Naive thymus-derived CD4-positive, alpha-beta T cell (primary cell): ENCODE measurements around the gene XXYLT1. TPM values are rescaled to one million over a fixed set of nuclear protein-coding genes. Genes with fewer than 3 reads are reported as not detected.
A peak's percentile ranks its signal among the peaks of the same experiment; 100 is the strongest.
"Not testable (repeated sequence)": the region's sequence is repeated elsewhere in the genome, so short reads cannot be mapped to it uniquely, and the experiment has no call there.

Experiments
- ATAC-seq: fragments of 150-1000 bp; cut with Tn5 transposase; 2 replicates; pipeline ENCODE4 v1.10.0; 2021; ENCODE audit warnings: mild to moderate bottlenecking, moderate library complexity
- CTCF ChIA-PET: fragments of 350-600 bp; sonication (Branson Sonifier 250); formaldehyde crosslinking; loops from one replicate; lab custom pipeline; 2021; ENCODE audit warnings: antibody characterized with exemption; lab: Charles Lee
- POLR2A ChIA-PET: fragments of 350-600 bp; sonication (Branson Sonifier 250); formaldehyde crosslinking; loops from one replicate; lab custom pipeline; 2021; ENCODE audit warnings: antibody characterized with exemption, inconsistent platforms; lab: Charles Lee
- DNase-seq, 9 donors: peaks; one replicate each; pipeline versions ENCODE4 v3.0.0 to v3.0.0-alpha.2; 2020 to 2022; ENCODE audit warnings: mixed read lengths in 1 of 9
- H3K27ac ChIP-seq: one replicate; pipeline ENCODE4 v1.7.0; 2013; ENCODE audit warnings: mild to moderate bottlenecking, low read depth, low read length, moderate library complexity
- H3K27me3 ChIP-seq, 2 donors: one replicate each; pipeline ENCODE4 v1.7.0; 2013; ENCODE audit warnings: low read length in 2 of 2, mild to moderate bottlenecking in 2 of 2, moderate library complexity in 2 of 2; ENCODE audit not compliant: control insufficient read depth in 2 of 2, insufficient read depth in 2 of 2
- H3K36me3 ChIP-seq, 3 experiments: 1 replicate in 2 of 3; 2 replicates in 1 of 3; pipeline ENCODE4 v1.7.0; 2013; ENCODE audit warnings: low read length in 3 of 3, mild to moderate bottlenecking in 3 of 3, moderate library complexity in 1 of 3; ENCODE audit not compliant: insufficient read depth in 3 of 3, control insufficient read depth in 2 of 3
- H3K4me1 ChIP-seq, 2 donors: one replicate each; pipeline ENCODE4 v1.7.0; 2013; ENCODE audit warnings: low read length in 2 of 2, mild to moderate bottlenecking in 2 of 2, moderate library complexity in 1 of 2; ENCODE audit not compliant: control insufficient read depth in 2 of 2, insufficient read depth in 2 of 2
- H3K4me3 ChIP-seq: 2 replicates; pipeline ENCODE4 v1.7.0; 2013; ENCODE audit warnings: mild to moderate bottlenecking, low read length
- H3K9me3 ChIP-seq, 3 experiments: 1 replicate in 2 of 3; 2 replicates in 1 of 3; pipeline ENCODE4 v1.7.0; 2013; ENCODE audit warnings: low read length in 3 of 3; ENCODE audit not compliant: control insufficient read depth in 2 of 3
- H3K27ac Mint-ChIP-seq, 9 donors: one replicate each; pipeline ENCODE4 v1.8.0; 2020 to 2022; ENCODE audit warnings: mixed read lengths in 9 of 9, mild to moderate bottlenecking in 8 of 9, moderate library complexity in 5 of 9, inconsistent platforms in 2 of 9
- H3K27me3 Mint-ChIP-seq, 5 donors: one replicate each; pipeline ENCODE4 v1.8.0; 2021 to 2022; ENCODE audit warnings: mixed read lengths in 5 of 5, mild to moderate bottlenecking in 1 of 5
- H3K36me3 Mint-ChIP-seq, 5 donors: one replicate each; pipeline ENCODE4 v1.8.0; 2020 to 2022; ENCODE audit warnings: mixed read lengths in 5 of 5, mild to moderate bottlenecking in 3 of 5, inconsistent platforms in 1 of 5
- H3K4me1 Mint-ChIP-seq, 7 donors: one replicate each; pipeline ENCODE4 v1.8.0; 2020 to 2022; ENCODE audit warnings: mixed read lengths in 7 of 7, mild to moderate bottlenecking in 3 of 7, inconsistent platforms in 1 of 7
- H3K4me3 Mint-ChIP-seq, 10 donors: one replicate each; pipeline ENCODE4 v1.8.0; 2020 to 2022; ENCODE audit warnings: mild to moderate bottlenecking in 10 of 10, mixed read lengths in 10 of 10, moderate library complexity in 6 of 10, inconsistent platforms in 2 of 10
- H3K9me3 Mint-ChIP-seq, 11 donors: one replicate each; pipeline ENCODE4 v1.8.0; 2020 to 2022; ENCODE audit warnings: mixed read lengths in 11 of 11, mild to moderate bottlenecking in 4 of 11, inconsistent platforms in 1 of 11, moderate library complexity in 1 of 11
- intact Hi-C, 2 donors: fragments of 100-400 bp; cut with micrococcal nuclease; formaldehyde crosslinking; loops; one replicate each; pipeline ENCODE4 v1.15.1; 2023
- polyA plus RNA-seq, 2 donors: library from polyadenylated mRNA; unstranded; fragments of 300-500 nt; fragmentation: Illumina TruSeq; gene quantifications; one replicate each; pipeline ENCODE4 v1.2.3, GENCODE V29; 2021
- total RNA-seq, 6 experiments: library from RNA in 5 of 6; stranded (reverse) in 5 of 6; gene quantifications; 1 replicate in 5 of 6; 2 replicates in 1 of 6; pipeline ENCODE4 v1.2.3 and lab custom pipeline; 2021 to 2026

Gene XXYLT1
- total and polyA plus RNA-seq, 7 experiments from 2014 or later: 4.1 to 11.7 (median 7.2) TPM

GRCh38 chr3:195057716-195058115 is 213.2 kb downstream of the XXYLT1 start:
- intact Hi-C loops: no loop called here
- ChIA-PET CTCF (interaction anchor here (0.7 kb wide), 1 partner anchor 588 kb away, joined by 3 read pairs; no protein-coding TSS in a partner anchor), POLR2A (interaction anchor here (0.6 kb wide), 1 partner anchor 457 kb away, joined by 4 read pairs; no protein-coding TSS in a partner anchor)
- DNase-seq (no peak), ATAC-seq (no peak)
- Histone ChIP-seq H3K4me1 (no peaks in the 10 kb centered on the region), H3K27ac (no peak overlapping the region), H3K36me3 (no peaks in the 10 kb centered on the region), H3K9me3 (no peaks in the 10 kb centered on the region), H3K4me3 (no peak overlapping the region), H3K27me3 (no peaks in the 10 kb centered on the region)
- Mint-ChIP-seq H3K4me3 (no peak overlapping the region), H3K27me3 (peaks cover 5 to 11% (median 7%) of the 10 kb centered on the region in 5 donors), H3K27ac (no peak overlapping the region), H3K9me3 (peaks cover 0 to 4% (median 0%) of the 10 kb centered on the region in 11 donors), H3K4me1 (peaks cover 0 to 2% (median 0%) of the 10 kb centered on the region in 7 donors), H3K36me3 (no peaks in the 10 kb centered on the region)

- ChIA-PET POLR2A (no interaction called here), CTCF (no interaction called here)
- H3K9me3 ChIP-seq: no peaks in the 10 kb centered on the region
- no peaks in the 10 kb centered on the region for H3K27me3 ChIP-seq
- H3K4me1 ChIP-seq: no peaks in the 10 kb centered on the region
- Mint-ChIP-seq H3K4me3 (no peak overlapping the region), H3K27ac (no peak overlapping the region), H3K4me1 (peaks cover 0 to 2% (median 0%) of the 10 kb centered on the region in 7 donors), H3K9me3 (peaks cover 0 to 4% (median 0%) of the 10 kb centered on the region in 11 donors), H3K27me3 (peaks cover 5 to 12% (median 11%) of the 10 kb centered on the region in 5 donors), H3K36me3 (no peaks in the 10 kb centered on the region)
- intact Hi-C loops: no loop called here
- peak in 1 of 9 donors; percentile 3 for DNase-seq
- no peak overlapping the region for H3K4me3 ChIP-seq
- H3K27ac ChIP-seq: no peak overlapping the region
- no peak for ATAC-seq
- no peaks in the 10 kb centered on the region for H3K36me3 ChIP-seq
These were observed 214.5 kb downstream of the XXYLT1 start for GRCh38 chr3:195056506-195056905.

- Mint-ChIP-seq H3K4me3 (no peak overlapping the region), H3K9me3 (peaks cover 0 to 4% (median 0%) of the 10 kb centered on the region in 11 donors), H3K27ac (no peak overlapping the region), H3K4me1 (peaks cover 0 to 2% (median 0%) of the 10 kb centered on the region in 7 donors), H3K36me3 (no peaks in the 10 kb centered on the region), H3K27me3 (peaks cover 5 to 28% (median 7%) of the 10 kb centered on the region in 5 donors)
- H3K4me3 ChIP-seq: no peak overlapping the region
- ChIA-PET CTCF (no interaction called here), POLR2A (no interaction called here)
- no peak overlapping the region for H3K27ac ChIP-seq
- intact Hi-C loops: no loop called here
- ATAC-seq (no peak), DNase-seq (peak in 1 of 9 donors; percentile 3)
- peaks cover 0 to 3% of the 10 kb centered on the region in 2 donors for H3K27me3 ChIP-seq
- H3K4me1 ChIP-seq: no peaks in the 10 kb centered on the region
- no peaks in the 10 kb centered on the region for H3K9me3 ChIP-seq
- H3K36me3 ChIP-seq: no peaks in the 10 kb centered on the region
These were observed 216.6 kb downstream of the XXYLT1 start for GRCh38 chr3:195054311-195054710.

- Mint-ChIP-seq H3K9me3 (peaks cover 0 to 4% (median 0%) of the 10 kb centered on the region in 11 donors), H3K4me3 (no peak overlapping the region), H3K4me1 (no peaks in the 10 kb centered on the region), H3K27me3 (peaks cover 5 to 28% (median 7%) of the 10 kb centered on the region in 5 donors), H3K36me3 (no peaks in the 10 kb centered on the region), H3K27ac (no peak overlapping the region)
- ChIA-PET POLR2A (no interaction called here), CTCF (no interaction called here)
- Histone ChIP-seq H3K36me3 (no peaks in the 10 kb centered on the region), H3K27me3 (peaks cover 0 to 4% of the 10 kb centered on the region in 2 donors), H3K9me3 (no peaks in the 10 kb centered on the region), H3K4me3 (no peak overlapping the region), H3K4me1 (no peaks in the 10 kb centered on the region), H3K27ac (no peak overlapping the region)
- DNase-seq: peak in 1 of 9 donors; percentile 2
- intact Hi-C loops: no loop called here
- no peak for ATAC-seq
These were observed 218.0 kb downstream of the XXYLT1 start for GRCh38 chr3:195052939-195053338.

GRCh38 chr3:195050296-195050695 is 220.7 kb downstream of the XXYLT1 start:
- H3K4me3 ChIP-seq, H3K36me3 Mint-ChIP-seq, DNase-seq, H3K9me3 ChIP-seq, H3K27ac Mint-ChIP-seq, H3K27ac ChIP-seq, ATAC-seq, H3K36me3 ChIP-seq, H3K9me3 Mint-ChIP-seq, H3K4me3 Mint-ChIP-seq, intact Hi-C loops, H3K4me1 Mint-ChIP-seq, H3K27me3 ChIP-seq, POLR2A ChIA-PET, H3K4me1 ChIP-seq: not testable (repeated sequence)
- CTCF ChIA-PET: interaction anchor here (1.1 kb wide), 1 partner anchor 34 kb away, joined by 3 read pairs; no protein-coding TSS in a partner anchor
- peaks cover 4 to 28% (median 5%) of the 10 kb centered on the region in 5 donors for H3K27me3 Mint-ChIP-seq

- H3K36me3 ChIP-seq: no peaks in the 10 kb centered on the region
- Mint-ChIP-seq H3K27ac (no peak overlapping the region), H3K27me3 (peaks cover 0 to 25% (median 0%) of the 10 kb centered on the region in 5 donors), H3K9me3 (no peaks in the 10 kb centered on the region), H3K4me1 (peaks cover 0 to 2% (median 0%) of the 10 kb centered on the region in 7 donors), H3K36me3 (no peaks in the 10 kb centered on the region), H3K4me3 (no peak overlapping the region)
- no peaks in the 10 kb centered on the region for H3K4me1 ChIP-seq
- no peaks in the 10 kb centered on the region for H3K9me3 ChIP-seq
- DNase-seq (no peak), ATAC-seq (no peak)
- no peak overlapping the region for H3K27ac ChIP-seq
- H3K4me3 ChIP-seq: no peak overlapping the region
- ChIA-PET CTCF (no interaction called here), POLR2A (no interaction called here)
- intact Hi-C loops: no loop called here
- H3K27me3 ChIP-seq: peaks cover 0 to 4% of the 10 kb centered on the region in 2 donors
These were observed 222.7 kb downstream of the XXYLT1 start for GRCh38 chr3:195048059-195048905.
